Gastroesophageal sphincter (tissue), 4 donors: ENCODE measurements around the gene PZP. TPM values are rescaled to one million over a fixed set of nuclear protein-coding genes. Genes with fewer than 3 reads are reported as not detected.

Experiments used
- ATAC-seq: fragments of 150-250 bp; one replicate; pipeline ENCODE4 v1.9.1; 2016; ENCODE audit warnings: mild to moderate bottlenecking, moderate library complexity
- H3K27ac ChIP-seq, 4 donors: fragments of 200-600 bp; sonication (generic) in 3 of 4; 1 replicate in 3 of 4; 2 replicates in 1 of 4; pipeline ENCODE4 v1.5.1; 2016 to 2019
- H3K27me3 ChIP-seq: fragments of 200-600 bp; sonication (generic); one replicate; pipeline ENCODE4 v1.5.1; 2019
- H3K36me3 ChIP-seq, 2 donors: fragments of 200-600 bp; sonication (generic); one replicate each; pipeline ENCODE4 v1.5.1; 2019; ENCODE audit warnings: control low read depth in 1 of 2
- H3K4me1 ChIP-seq, 3 donors: fragments of 200-600 bp; sonication (generic); 1 replicate in 2 of 3; 2 replicates in 1 of 3; pipeline ENCODE4 v1.5.1; 2016 to 2019; ENCODE audit warnings: control low read depth in 2 of 3
- H3K4me3 ChIP-seq, 2 donors: fragments of 200-600 bp; sonication (generic); one replicate each; pipeline ENCODE4 v1.5.1; 2019; ENCODE audit warnings: mild to moderate bottlenecking in 1 of 2, moderate library complexity in 1 of 2
- H3K9me3 ChIP-seq, 3 donors: fragments of 200-600 bp; sonication (generic); one replicate each; pipeline ENCODE4 v1.5.1; 2017 to 2019; ENCODE audit warnings: control low read depth in 2 of 3
- CTCF ChIP-seq, 4 experiments: fragments of 200-600 bp in 2 of 4; fragments of 450-650 bp in 2 of 4; sonication (generic) in 1 of 4; IDR thresholded peaks; one replicate each; pipeline ENCODE4 v1.5.1; 2017 to 2019; ENCODE audit warnings: antibody characterized with exemption in 4 of 4, mild to moderate bottlenecking in 2 of 4, moderate library complexity in 2 of 4
- EP300 ChIP-seq: sonication (generic); formaldehyde crosslinking; IDR thresholded peaks from one replicate; pipeline ENCODE4 v1.6.1; 2017; ENCODE audit warnings: antibody characterized with exemption, mild to moderate bottlenecking
- POLR2A ChIP-seq, 2 donors: fragments of 450-650 bp; IDR thresholded peaks; one replicate each; pipeline ENCODE4 v1.6.1; 2017; ENCODE audit warnings: antibody characterized with exemption in 2 of 2, mild to moderate bottlenecking in 2 of 2, moderate library complexity in 1 of 2
- POLR2AphosphoS5 ChIP-seq: sonication (generic); formaldehyde crosslinking; IDR thresholded peaks from one replicate; pipeline ENCODE4 v1.6.1; 2017; ENCODE audit warnings: antibody characterized with exemption
- WGBS, 2 donors: methylation state at CpG; one replicate each; pipeline ENCODE4 v1.1.5; 2018; ENCODE audit warnings: low coverage in 1 of 2; 5-methylcytosine and 5-hydroxymethylcytosine counted together
- total RNA-seq, 4 donors: library from RNA; depleted of rRNA; stranded (reverse); fragments of >200 nt; gene quantifications; one replicate each; pipeline ENCODE4 v1.1.0, GENCODE V29; 2016

Gene PZP
- total RNA-seq, 4 donors from 2014 or later = 0.16 to 0.62 TPM; not detected in 2

GRCh38 chr12:9252256-9252655 is 44.1 kb upstream of the PZP start:
- Histone ChIP-seq H3K36me3 (no peaks in the 10 kb centered on the region), H3K4me1 (peaks cover 0 to 14% (median 6%) of the 10 kb centered on the region in 3 donors), H3K27ac (no peak overlapping the region), H3K9me3 (no peaks in the 10 kb centered on the region), H3K27me3 (no peaks in the 10 kb centered on the region), H3K4me3 (no peak overlapping the region)
- TF ChIP-seq EP300 (no peak), POLR2AphosphoS5 (no peak), CTCF (IDR thresholded peaks at IDR 0.05) (no peak), POLR2A (IDR thresholded peaks at IDR 0.05) (no peak)
- no peak for ATAC-seq

- 52 to 58% methylated on average over 3 of the region's 3 CpGs for whole genome bisulfite sequencing, 2 donors
- ATAC-seq = no peak
- Histone ChIP-seq H3K27me3 (no peaks in the 10 kb centered on the region), H3K4me3 (no peak overlapping the region), H3K9me3 (no peaks in the 10 kb centered on the region), H3K4me1 (no peaks in the 10 kb centered on the region), H3K36me3 (no peaks in the 10 kb centered on the region), H3K27ac (no peak overlapping the region)
- TF ChIP-seq EP300 (no peak), POLR2AphosphoS5 (no peak), POLR2A (IDR thresholded peaks at IDR 0.05) (no peak), CTCF (IDR thresholded peaks at IDR 0.05) (no peak)
Observed at GRCh38 chr12:9248435-9248834, 40.2 kb upstream of the PZP start.

- H3K4me3 ChIP-seq = no peak overlapping the region
- no peaks in the 10 kb centered on the region for H3K4me1 ChIP-seq
- TF ChIP-seq POLR2AphosphoS5 (no peak), POLR2A (IDR thresholded peaks at IDR 0.05) (no peak)
- no peaks in the 10 kb centered on the region for H3K27me3 ChIP-seq
- ATAC-seq = no peak
- no peak overlapping the region for H3K27ac ChIP-seq
- no peaks in the 10 kb centered on the region for H3K9me3 ChIP-seq
- H3K36me3 ChIP-seq = no peaks in the 10 kb centered on the region
- 64 to 67% methylated on average over 3 to 5 of the region's 6 CpGs for WGBS, 2 donors
Observed at GRCh38 chr12:9244894-9245293, 36.7 kb upstream of the PZP start.

- H3K27me3 ChIP-seq = no peaks in the 10 kb centered on the region
- no peaks in the 10 kb centered on the region for H3K4me1 ChIP-seq
- H3K27ac ChIP-seq = no peak overlapping the region
- no peaks in the 10 kb centered on the region for H3K9me3 ChIP-seq
- no peaks in the 10 kb centered on the region for H3K36me3 ChIP-seq
- H3K4me3 ChIP-seq = no peak overlapping the region
- no peak for ATAC-seq
- TF ChIP-seq CTCF (IDR thresholded peaks at IDR 0.05) (no peak), POLR2A (IDR thresholded peaks at IDR 0.05) (no peak), EP300 (no peak), POLR2AphosphoS5 (no peak)
- WGBS, 2 donors = 77 to 83% methylated on average over 1 of the region's 1 CpG
Observed at GRCh38 chr12:9243999-9244649, 35.9 kb upstream of the PZP start.

- TF ChIP-seq POLR2A (IDR thresholded peaks at IDR 0.05) (no peak), POLR2AphosphoS5 (no peak), EP300 (no peak), CTCF (IDR thresholded peaks at IDR 0.05) (no peak)
Observed at GRCh38 chr12:9241301-9241700, 33.1 kb upstream of the PZP start.

More at GRCh38 chr12:9241301-9241700, 33.1 kb upstream of the PZP start:
- 93% methylated on average over 3 of the region's 3 CpGs; no CpG with 5 or more reads in 1 of the 2 donors for WGBS, 2 donors
- H3K36me3 ChIP-seq = no peaks in the 10 kb centered on the region
- no peaks in the 10 kb centered on the region for H3K9me3 ChIP-seq
- no peak overlapping the region for H3K4me3 ChIP-seq
- no peak for ATAC-seq
- no peak overlapping the region for H3K27ac ChIP-seq
- no peaks in the 10 kb centered on the region for H3K27me3 ChIP-seq
- H3K4me1 ChIP-seq = no peaks in the 10 kb centered on the region
